DND-41 (cell line): Measurements from ENCODE around the gene PAQR6.
A peak's percentile ranks its signal among the peaks of the same experiment; 100 is the strongest.

Experiments
- ATAC-seq: fragments of 200-7000 bp; cut with Tn5 transposase; 3 replicates; pipeline ENCODE4 v1.9.1; 2021; ENCODE audit warnings: low read depth; ENCODE audit not compliant: insufficient read depth
- DNase-seq: peaks from one replicate; pipeline ENCODE4 v3.0.0-alpha.2; 2020
- H2AFZ ChIP-seq: 2 replicates; pipeline ENCODE4 v1.6.0; 2012; ENCODE audit warnings: low read depth, low read length
- H3K27ac ChIP-seq: 2 replicates; pipeline ENCODE4 v1.5.1; 2012; ENCODE audit warnings: low read length, inconsistent platforms
- H3K27me3 ChIP-seq: fragments of 200-600 bp; sonication (generic); 2 replicates; pipeline ENCODE4 v1.6.0; 2012; ENCODE audit warnings: low read length, mild to moderate bottlenecking, inconsistent platforms; ENCODE audit not compliant: insufficient read depth, poor library complexity
- H3K36me3 ChIP-seq: 2 replicates; pipeline ENCODE4 v1.5.1; 2012; ENCODE audit warnings: low read length, inconsistent platforms; ENCODE audit not compliant: insufficient read depth
- H3K4me1 ChIP-seq: 2 replicates; pipeline ENCODE4 v1.5.1; 2012; ENCODE audit warnings: mild to moderate bottlenecking, low read length; ENCODE audit not compliant: insufficient read depth
- H3K4me2 ChIP-seq: 2 replicates; pipeline ENCODE4 v1.6.0; 2012; ENCODE audit warnings: mild to moderate bottlenecking, moderate library complexity, low read length, inconsistent platforms; ENCODE audit not compliant: insufficient read depth
- H3K4me3 ChIP-seq, 2 experiments: fragments of 200-600 bp in 1 of 2; shearing (Covaris generic) in 1 of 2; 2 replicates each; pipeline ENCODE4 v1.5.1; 2012 to 2016; ENCODE audit warnings: inconsistent platforms in 2 of 2, low read length in 2 of 2, mild to moderate bottlenecking in 2 of 2, low read depth in 1 of 2, moderate library complexity in 1 of 2
- H3K79me2 ChIP-seq: 2 replicates; pipeline ENCODE4 v1.6.0; 2012; ENCODE audit warnings: low read length, inconsistent platforms; ENCODE audit not compliant: insufficient read depth
- H3K9ac ChIP-seq: 2 replicates; pipeline ENCODE4 v1.6.0; 2012; ENCODE audit warnings: low read depth, mild to moderate bottlenecking, inconsistent platforms, low read length, moderate library complexity
- H3K9me3 ChIP-seq: 2 replicates; pipeline ENCODE4 v1.5.1; 2012; ENCODE audit warnings: low read length, moderate library complexity, mild to moderate bottlenecking, inconsistent platforms; ENCODE audit not compliant: insufficient read depth, severe bottlenecking
- H4K20me1 ChIP-seq: 2 replicates; pipeline ENCODE4 v1.6.0; 2012; ENCODE audit warnings: low read length; ENCODE audit not compliant: insufficient read depth
- CTCF ChIP-seq: IDR thresholded peaks from 2 replicates; pipeline ENCODE4 v1.5.1; 2012; ENCODE audit warnings: borderline replicate concordance, low read length, moderate library complexity, mild to moderate bottlenecking; ENCODE audit not compliant: poor library complexity, severe bottlenecking; ENCODE audit errors: extremely low read depth
- EZH2 ChIP-seq: IDR thresholded peaks from 3 replicates; pipeline ENCODE4 v1.6.1; 2012; ENCODE audit warnings: borderline replicate concordance, low read depth, mild to moderate bottlenecking, moderate library complexity, low read length, inconsistent platforms; ENCODE audit not compliant: severe bottlenecking

The PAQR6 gene

GRCh38 chr1:156195853-156196252 is 52.0 kb downstream of the PAQR6 start:
- H3K4me1 ChIP-seq: peaks cover 33% of the 10 kb centered on the region
- H3K27me3 ChIP-seq: no peaks in the 10 kb centered on the region
- ATAC-seq (no peak), DNase-seq (no peak)
- H3K4me3 ChIP-seq: no peak overlapping the region
- H3K79me2 ChIP-seq: peaks cover 53% of the 10 kb centered on the region
- no peak for TF ChIP-seq CTCF
- no peak for TF ChIP-seq EZH2
- H3K4me2 ChIP-seq: peak overlapping the region; percentile 98; the same call in 1 of the 2 replicates
- no peak overlapping the region for H3K9ac ChIP-seq
- H3K9me3 ChIP-seq: no peaks in the 10 kb centered on the region
- no peak overlapping the region for H2AFZ ChIP-seq
- peaks cover 38% of the 10 kb centered on the region for H3K36me3 ChIP-seq
- no peak overlapping the region for H3K27ac ChIP-seq
- peaks cover 13% of the 10 kb centered on the region; the same call in 1 of the 2 replicates for H4K20me1 ChIP-seq

GRCh38 chr1:156194300-156194652 is 53.6 kb downstream of the PAQR6 start:
- Histone ChIP-seq H2AFZ (peak overlapping the region; percentile 75), H3K4me2 (peak overlapping the region; percentile 98), H3K9me3 (no peaks in the 10 kb centered on the region), H3K27me3 (no peaks in the 10 kb centered on the region), H4K20me1 (peaks cover 13% of the 10 kb centered on the region; the same call in 1 of the 2 replicates), H3K27ac (peak overlapping the region; percentile 75), H3K4me1 (peaks cover 33% of the 10 kb centered on the region), H3K36me3 (peaks cover 22% of the 10 kb centered on the region), H3K4me3 (peak overlapping the region; percentile 71 to 93), H3K9ac (peak overlapping the region; percentile 71), H3K79me2 (peaks cover 50% of the 10 kb centered on the region)
- DNase-seq (no peak), ATAC-seq (no peak)
- TF ChIP-seq CTCF: no peak
- no peak for TF ChIP-seq EZH2

- Histone ChIP-seq H3K36me3 (peaks cover 18% of the 10 kb centered on the region), H3K9ac (peak within 1 kb of the TSS; percentile 71), H3K4me3 (peak within 1 kb of the TSS; percentile 71 to 93), H2AFZ (peak within 1 kb of the TSS; percentile 80), H4K20me1 (peaks cover 13% of the 10 kb centered on the region; the same call in 1 of the 2 replicates), H3K9me3 (no peaks in the 10 kb centered on the region), H3K79me2 (peaks cover 44% of the 10 kb centered on the region), H3K27me3 (no peaks in the 10 kb centered on the region), H3K4me1 (peaks cover 33% of the 10 kb centered on the region), H3K27ac (peak within 1 kb of the TSS; percentile 75), H3K4me2 (peak within 1 kb of the TSS; percentile 98)
- DNase-seq: peak; percentile 99
- ATAC-seq: peak; percentile 98
- TF ChIP-seq CTCF (peak; percentile 70), EZH2 (no peak)
Measured at GRCh38 chr1:156193488-156194299, 54.2 kb downstream of the PAQR6 start, which contains the start of gene SLC25A44. TSS of gene SLC25A44 (plus strand) at chr1:156194104. CDS start at chr1:156199848, 5,744 bp downstream.
